Right lobe of liver (tissue), 4 donors: Measurements from ENCODE around the gene NIPAL3.

Source experiments
- POLR2A ChIP-seq: fragments of 450-650 bp; IDR thresholded peaks from one replicate; pipeline ENCODE4 v1.6.1; 2017; ENCODE audit warnings: antibody characterized with exemption, mild to moderate bottlenecking
- TF ChIP-seq, protein P1 (sequence below), 4 donors: fragments of 200-600 bp in 3 of 4; fragments of 450-650 bp in 1 of 4; IDR thresholded peaks; one replicate each; pipeline versions ENCODE4 v1.5.1 to v1.8.0; 2016 to 2022; ENCODE audit warnings: antibody characterized with exemption in 4 of 4, mild to moderate bottlenecking in 2 of 4
- donor health status: DM: no; HTN: no; CAD: no.
- donor health status: DM: no; HTN: no; CAD: no.
- donor health status: DM: no; HTN: yes; CAD: no.

GRCh38 chr1:24491577-24492360 is 76.2 kb downstream of the NIPAL3 start:
- TF ChIP-seq, protein P1, sequence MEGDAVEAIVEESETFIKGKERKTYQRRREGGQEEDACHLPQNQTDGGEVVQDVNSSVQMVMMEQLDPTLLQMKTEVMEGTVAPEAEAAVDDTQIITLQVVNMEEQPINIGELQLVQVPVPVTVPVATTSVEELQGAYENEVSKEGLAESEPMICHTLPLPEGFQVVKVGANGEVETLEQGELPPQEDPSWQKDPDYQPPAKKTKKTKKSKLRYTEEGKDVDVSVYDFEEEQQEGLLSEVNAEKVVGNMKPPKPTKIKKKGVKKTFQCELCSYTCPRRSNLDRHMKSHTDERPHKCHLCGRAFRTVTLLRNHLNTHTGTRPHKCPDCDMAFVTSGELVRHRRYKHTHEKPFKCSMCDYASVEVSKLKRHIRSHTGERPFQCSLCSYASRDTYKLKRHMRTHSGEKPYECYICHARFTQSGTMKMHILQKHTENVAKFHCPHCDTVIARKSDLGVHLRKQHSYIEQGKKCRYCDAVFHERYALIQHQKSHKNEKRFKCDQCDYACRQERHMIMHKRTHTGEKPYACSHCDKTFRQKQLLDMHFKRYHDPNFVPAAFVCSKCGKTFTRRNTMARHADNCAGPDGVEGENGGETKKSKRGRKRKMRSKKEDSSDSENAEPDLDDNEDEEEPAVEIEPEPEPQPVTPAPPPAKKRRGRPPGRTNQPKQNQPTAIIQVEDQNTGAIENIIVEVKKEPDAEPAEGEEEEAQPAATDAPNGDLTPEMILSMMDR (IDR thresholded peaks at IDR 0.05), result no peak
- no peak for TF ChIP-seq POLR2A
